Lower leg skin (tissue), 3 donors: ENCODE data around the gene MLST8.
"Not testable (repeated sequence)": the region's sequence is repeated elsewhere in the genome, so short reads cannot be mapped to it uniquely, and the experiment has no call there.

Experiments used
- CTCF ChIP-seq, 3 donors: fragments of 450-650 bp; IDR thresholded peaks; one replicate each; pipeline ENCODE4 v1.5.1; 2016; ENCODE audit warnings: antibody characterized with exemption in 3 of 3, mild to moderate bottlenecking in 3 of 3, moderate library complexity in 2 of 3
- POLR2A ChIP-seq, 2 donors: fragments of 450-650 bp; IDR thresholded peaks; one replicate each; pipeline ENCODE4 v1.6.1; 2016 to 2017; ENCODE audit warnings: antibody characterized with exemption in 2 of 2, mild to moderate bottlenecking in 1 of 2, moderate library complexity in 1 of 2

- not testable (repeated sequence) for TF ChIP-seq CTCF, POLR2A (IDR thresholded peaks at IDR 0.05)
Observed at GRCh38 chr16:2240331-2240730, 35.1 kb downstream of the MLST8 start.
